ENCODE measurements around the gene CD81.
A peak's percentile ranks its signal among the peaks of the same experiment; 100 is the strongest.
"Not testable (repeated sequence)": the region's sequence is repeated elsewhere in the genome, so short reads cannot be mapped to it uniquely, and the experiment has no call there.

Gene CD81, protein sequence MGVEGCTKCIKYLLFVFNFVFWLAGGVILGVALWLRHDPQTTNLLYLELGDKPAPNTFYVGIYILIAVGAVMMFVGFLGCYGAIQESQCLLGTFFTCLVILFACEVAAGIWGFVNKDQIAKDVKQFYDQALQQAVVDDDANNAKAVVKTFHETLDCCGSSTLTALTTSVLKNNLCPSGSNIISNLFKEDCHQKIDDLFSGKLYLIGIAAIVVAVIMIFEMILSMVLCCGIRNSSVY

DNA sequence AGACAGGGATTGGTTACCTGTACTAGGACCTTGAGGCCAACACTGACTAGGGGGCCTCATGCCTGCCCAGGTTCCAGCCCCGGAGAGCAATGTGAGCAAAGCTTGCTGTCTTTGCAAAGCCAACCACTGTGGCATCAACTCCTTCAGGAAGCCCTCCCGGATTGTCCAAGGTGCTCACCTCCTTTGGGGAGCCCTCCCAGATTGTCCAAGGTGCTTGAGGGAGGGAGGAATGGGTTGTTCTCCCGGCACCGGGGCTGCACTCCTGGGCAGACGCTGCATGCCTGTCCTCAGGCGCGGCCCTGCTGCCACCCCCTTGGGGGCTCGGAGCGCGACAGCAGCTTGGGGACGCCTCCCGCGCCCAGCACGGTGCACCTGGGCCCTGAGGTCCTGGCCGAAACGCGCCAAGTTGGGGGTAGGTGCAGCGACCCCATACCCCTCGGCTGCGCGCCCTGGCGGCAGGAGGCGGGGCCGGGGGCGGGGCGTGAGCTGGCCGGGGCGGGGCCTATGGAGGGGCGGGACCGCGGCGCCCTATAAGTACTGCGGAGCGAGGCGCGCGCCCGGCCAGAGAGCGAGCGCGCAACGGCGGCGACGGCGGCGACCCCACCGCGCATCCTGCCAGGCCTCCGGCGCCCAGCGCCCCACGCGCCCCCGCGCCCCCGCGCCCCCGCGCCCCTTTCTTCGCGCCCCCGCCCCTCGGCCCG lies at the start of gene CD81:
Gene CD81, plus strand, starts transcription at position 560 of the 701 bp plus-strand sequence. CDS start 240 bp downstream, outside the sequence.
- DNase-seq, result peak; percentile 23

- no peak for DNase-seq
Measured at GRCh38 chr11:2328021-2328420, 49.1 kb upstream of the CD81 start.

GRCh38 chr11:2328656-2329354 lies 48.3 kb upstream of the CD81 start:
- no peak for DNase-seq

GRCh38 chr11:2329551-2329950 lies 47.6 kb upstream of the CD81 start:
- no peak for DNase-seq

DNA sequence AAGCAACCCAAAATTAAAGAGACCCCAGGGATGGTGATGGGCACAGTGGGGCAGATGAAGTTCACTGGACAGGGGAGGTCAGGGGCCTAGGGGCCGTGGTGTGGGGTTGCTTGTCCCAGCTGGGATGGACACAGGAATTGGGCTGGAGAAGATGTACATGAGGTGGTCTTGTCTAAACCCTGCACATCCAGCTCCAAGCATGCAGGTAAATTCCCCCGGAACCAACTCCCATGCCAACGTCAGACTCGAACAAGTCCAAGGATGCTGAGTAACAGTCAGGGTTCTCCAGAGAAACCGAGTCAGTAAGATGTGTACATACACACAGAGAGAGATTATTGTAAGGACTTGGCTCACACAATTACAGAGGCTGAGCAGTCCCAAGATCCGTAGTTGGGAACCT lies 46.4 kb upstream of the CD81 start:
- no peak for DNase-seq

DNA sequence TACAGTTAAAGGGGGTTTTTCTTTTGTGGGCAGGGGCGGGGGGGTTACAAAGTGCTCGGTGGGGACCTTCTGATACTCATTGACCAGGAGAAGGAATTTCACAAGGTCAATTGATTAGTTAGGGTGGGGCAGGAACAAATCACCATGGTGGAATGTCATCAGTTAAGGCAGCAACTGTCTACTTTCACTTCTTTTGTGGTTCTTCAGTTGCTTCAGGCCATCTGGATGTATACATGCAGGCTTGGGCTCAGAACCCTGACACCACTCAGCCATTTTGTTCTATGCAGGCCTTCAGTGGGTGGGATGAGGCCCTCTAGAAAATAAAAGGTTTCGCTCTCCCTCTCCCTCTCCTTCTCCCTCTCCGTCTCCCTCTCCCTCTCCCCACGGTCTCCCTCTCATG lies 45.7 kb upstream of the CD81 start:
- no peak for DNase-seq

- not testable (repeated sequence) for DNase-seq
Measured at GRCh38 chr11:2332569-2332968, 44.5 kb upstream of the CD81 start.

- not testable (repeated sequence) for DNase-seq
Measured at GRCh38 chr11:2333486-2334205, 43.5 kb upstream of the CD81 start.

GRCh38 chr11:2335286-2335685 lies 41.8 kb upstream of the CD81 start:
- DNase-seq, result not testable (repeated sequence)

DNA sequence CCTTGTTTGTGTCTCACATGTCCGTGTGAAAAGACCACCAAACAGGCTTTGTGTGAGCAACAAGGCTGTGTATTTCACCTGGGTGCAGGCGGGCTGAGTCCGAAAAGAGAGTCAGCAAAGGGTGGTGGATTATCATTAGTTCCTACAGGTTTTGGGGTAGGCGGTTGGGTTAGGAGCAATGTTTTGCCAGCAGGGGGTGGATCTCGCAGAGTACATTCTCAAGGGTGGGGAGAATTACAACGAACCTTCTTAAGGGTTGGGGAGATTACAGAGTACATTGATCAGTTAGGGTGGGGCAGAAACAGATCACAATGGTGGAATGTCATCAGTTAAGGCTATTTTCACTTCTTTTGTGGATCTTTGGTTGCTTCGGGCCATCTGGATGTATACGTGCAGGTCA lies 38.4 kb upstream of the CD81 start:
- not testable (repeated sequence) for DNase-seq

DNA sequence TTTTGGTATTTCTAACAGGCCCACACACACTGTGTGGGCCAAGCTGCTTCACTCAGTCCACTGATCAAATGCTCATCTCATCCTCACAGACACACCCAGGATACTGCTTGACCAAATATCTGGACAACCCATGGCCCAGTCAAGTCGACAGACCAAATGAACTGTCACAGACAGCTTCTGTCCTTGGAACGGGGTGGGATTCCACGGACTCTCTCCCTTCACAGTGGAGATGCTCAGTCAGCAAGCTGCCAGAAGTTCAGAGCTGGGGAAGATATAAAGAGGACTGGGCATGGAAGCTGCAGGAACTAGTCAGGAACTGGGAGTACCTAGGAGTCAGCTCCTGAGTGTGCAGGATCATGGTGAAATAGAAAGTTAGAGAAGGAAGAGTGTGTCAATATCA lies 34.6 kb upstream of the CD81 start:
- DNase-seq, result no peak

DNA sequence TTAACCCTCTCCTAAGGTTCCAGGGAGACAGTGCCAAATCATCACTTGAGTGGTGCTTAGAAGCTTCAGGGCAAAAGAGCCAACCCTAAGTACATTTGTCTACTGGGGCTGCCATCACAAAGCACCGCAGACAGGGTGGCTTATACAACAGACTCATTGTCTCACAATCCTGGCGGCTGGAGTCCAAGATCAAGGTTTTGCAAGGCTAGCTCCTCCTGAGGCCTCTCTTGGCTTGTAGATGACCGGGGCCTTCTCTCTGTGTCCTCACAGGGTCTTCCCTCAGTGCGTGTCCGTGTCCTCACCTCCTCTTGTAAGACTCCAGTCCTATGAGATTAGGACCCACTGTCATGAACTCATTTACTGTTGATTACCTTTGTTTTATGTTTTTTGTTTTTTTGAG lies 34.1 kb upstream of the CD81 start:
- DNase-seq, result no peak

DNA sequence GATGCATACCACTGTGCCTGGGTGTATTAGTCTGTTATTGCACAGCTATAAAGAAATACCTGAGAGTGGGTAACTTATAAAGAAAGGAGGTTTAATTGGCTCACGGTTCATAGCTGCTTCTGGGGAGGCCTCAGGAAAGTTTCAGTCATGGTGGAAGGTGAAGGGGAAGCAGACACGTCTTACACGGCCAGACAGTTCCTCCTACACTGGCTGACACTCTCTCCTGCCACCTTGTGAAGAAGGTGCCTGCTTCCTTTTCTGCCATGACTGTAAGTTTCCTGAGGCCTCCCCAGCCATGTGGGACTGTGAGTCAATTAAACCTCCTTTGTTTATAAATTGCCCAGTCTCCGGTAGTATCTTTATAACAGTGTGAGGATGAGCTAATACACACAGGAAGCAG lies 33.6 kb upstream of the CD81 start:
- DNase-seq, result no peak

DNA sequence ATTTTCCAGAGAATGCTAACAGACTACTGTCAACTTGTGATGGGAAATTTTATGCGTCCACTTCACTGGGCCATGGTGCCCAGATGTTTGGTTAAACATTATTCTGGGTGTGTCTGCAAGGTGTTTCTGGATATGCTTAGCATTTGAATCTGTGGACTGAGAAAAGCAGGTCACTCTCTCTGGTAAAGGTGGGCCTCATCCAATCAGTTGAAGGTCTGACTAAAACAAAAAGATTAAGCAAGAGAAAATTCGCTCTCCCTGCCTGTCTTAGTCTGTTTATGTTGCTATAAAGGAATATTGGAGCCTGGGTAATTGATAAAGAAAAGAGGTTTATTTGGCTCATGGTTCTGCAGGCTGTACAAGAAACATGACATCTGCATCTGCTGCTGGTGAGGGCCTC lies 32.1 kb upstream of the CD81 start:
- DNase-seq, result no peak

- no peak for DNase-seq
Measured at GRCh38 chr11:2346014-2346413, 31.1 kb upstream of the CD81 start.

DNA sequence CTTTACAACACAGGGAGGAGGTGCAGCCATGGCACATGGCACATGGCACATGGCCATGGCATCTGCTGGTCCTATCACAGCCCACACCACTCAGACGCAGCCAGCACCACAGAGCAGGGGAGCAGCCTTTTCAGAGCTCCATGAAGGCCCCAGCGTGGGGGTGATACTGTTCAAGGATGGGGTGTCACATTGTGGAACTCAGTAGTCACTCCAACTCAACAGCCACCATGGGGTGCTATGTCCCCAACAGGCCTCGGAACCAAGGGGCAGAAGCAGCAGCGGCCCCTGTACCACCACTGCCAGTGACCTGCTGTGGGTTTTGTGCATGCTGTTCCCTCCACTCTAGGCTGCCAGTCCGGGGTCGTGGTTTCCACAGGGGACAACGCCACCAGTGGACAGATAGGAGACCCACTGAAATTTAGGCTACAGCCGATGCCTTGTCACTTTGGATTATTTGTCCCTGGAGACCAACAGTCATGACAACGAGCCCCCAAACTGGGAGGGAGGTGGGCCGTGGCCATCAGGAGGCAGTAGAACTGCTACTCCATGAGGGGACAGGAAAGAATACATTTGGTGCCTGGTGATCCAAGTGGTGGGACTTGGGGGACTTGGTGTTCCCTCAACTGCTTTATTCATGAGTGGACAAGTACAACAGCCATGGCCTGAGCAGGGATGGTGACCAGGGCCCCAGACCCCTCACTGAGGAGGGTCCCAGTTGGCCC lies 30.4 kb upstream of the CD81 start:
- no peak for DNase-seq

DNA sequence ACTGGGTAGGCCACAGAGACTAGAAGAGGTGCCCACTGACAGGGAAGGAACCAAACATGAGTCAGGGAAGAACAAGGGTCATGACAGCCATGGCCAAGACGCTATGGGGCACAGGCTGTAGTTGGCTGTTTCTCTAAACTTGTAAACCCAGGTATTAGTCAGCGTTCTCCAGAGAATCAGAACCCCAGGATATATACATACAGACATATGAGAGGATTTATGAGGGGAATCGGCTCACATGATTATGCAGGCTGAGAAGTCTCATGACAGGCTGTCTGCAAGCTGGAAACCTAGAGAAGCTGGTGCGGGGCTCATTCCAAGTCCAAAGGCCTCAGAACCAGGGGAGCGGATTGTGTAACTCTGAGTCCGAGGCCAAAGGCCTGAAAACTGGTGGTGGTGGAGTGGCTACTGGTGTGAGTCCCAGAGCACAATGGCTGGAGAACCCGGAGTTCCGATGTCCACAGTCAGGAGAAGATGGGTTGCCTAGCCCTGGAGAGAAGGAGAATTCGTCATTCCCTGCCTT lies 29.7 kb upstream of the CD81 start:
- DNase-seq, result no peak

GRCh38 chr11:2348986-2349385 lies 28.1 kb upstream of the CD81 start:
- DNase-seq, result no peak

- no peak for DNase-seq
Measured at GRCh38 chr11:2351701-2352100, 25.4 kb upstream of the CD81 start.

DNA sequence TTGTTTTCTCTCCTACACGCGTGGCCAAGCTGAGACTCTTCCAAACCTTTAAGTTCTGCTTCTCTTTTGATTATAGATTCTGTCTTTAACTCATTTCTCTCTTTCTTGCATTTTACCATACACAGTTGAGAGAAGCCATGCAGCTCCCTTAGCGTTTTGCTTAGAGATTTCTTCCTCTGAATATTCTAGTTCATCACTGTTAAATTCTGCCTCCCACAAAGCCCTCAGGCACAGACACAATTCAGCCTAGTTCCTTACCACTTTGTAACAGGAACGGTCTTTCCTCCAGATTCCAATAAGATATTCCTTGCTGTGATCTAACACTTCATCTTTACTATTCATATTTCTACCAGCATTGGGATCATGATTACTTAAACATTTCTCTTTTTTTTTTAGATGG lies 24.7 kb upstream of the CD81 start:
- no peak for DNase-seq

DNA sequence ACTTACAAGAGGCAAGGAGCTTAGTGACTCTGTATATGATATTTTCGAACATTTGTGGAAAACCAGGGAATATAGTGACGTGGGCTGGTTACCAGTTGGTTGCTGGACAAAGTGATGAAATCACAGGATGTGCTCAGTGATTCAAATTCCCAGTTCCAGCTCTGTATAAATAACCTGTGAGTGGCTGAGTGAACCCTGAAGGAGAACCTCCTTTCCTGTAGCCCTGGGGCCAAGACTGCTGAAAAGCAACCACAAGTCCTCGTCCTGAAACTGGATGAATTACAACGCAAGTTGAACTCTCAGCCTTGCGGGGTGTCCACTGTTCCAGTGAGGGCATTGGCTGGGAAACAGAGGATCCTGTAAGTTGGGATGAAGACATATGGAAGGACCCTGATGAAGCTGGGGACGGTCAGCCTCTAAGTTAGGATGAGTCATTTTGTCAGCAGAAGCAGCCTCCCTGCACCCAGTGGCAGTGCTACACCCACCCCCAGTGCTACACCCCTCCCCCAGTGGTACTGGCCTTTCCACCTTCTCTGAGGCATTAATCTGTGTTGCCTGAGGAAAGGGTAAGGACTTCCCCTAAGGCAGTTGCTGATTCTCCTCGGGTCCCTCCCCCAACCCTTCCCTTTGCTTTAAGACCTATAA lies 22.0 kb upstream of the CD81 start:
- no peak for DNase-seq

GRCh38 chr11:2357246-2357645 lies 19.9 kb upstream of the CD81 start:
- DNase-seq, result no peak

Data from COR-L47 (cell line).